ENCODE results near the gene ANO7.

Gene ANO7

DNA sequence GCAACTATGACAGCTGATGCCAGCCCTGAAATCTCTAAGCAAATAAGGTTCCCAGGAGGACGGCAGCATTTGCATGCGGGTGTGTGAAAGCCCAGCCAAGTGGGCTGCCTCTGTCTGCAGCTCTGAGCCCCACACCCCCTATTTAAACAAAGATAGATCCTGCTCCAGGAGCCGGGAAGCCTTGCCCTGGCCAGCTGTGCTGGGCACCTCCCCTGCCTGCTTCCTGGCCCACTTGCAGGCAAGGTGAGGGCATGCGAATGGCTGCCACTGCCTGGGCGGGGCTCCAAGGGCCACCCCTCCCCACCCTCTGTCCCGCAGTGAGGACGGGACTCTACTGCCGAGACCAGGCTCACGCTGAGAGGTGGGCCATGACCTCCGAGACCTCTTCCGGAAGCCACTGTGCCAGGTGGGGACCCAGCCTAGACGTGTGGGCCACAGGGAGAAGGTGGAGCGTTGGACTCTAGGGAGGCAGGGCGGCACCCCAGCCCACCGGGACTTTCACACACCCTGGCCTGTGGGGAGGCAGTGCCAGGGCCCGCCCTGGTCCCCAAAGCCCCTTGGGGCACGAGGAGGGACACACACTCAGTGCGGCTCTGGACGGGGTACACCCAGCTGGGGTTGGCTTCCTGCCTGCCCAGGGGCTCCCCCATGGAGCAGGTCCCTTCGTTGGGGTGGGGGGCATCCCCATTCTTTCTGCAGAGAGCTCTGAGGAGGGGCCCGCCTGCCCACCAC, at the start of gene ANO7:
TSS of gene ANO7 (plus strand) at position 317 of the 732 bp plus-strand sequence. CDS start 1,387 bp downstream, outside the sequence.
- H3K36me3 Mint-ChIP-seq (ENCODE audit: low read depth), result no peaks in the 10 kb centered on the region
- TF ChIP-seq, protein P1, sequence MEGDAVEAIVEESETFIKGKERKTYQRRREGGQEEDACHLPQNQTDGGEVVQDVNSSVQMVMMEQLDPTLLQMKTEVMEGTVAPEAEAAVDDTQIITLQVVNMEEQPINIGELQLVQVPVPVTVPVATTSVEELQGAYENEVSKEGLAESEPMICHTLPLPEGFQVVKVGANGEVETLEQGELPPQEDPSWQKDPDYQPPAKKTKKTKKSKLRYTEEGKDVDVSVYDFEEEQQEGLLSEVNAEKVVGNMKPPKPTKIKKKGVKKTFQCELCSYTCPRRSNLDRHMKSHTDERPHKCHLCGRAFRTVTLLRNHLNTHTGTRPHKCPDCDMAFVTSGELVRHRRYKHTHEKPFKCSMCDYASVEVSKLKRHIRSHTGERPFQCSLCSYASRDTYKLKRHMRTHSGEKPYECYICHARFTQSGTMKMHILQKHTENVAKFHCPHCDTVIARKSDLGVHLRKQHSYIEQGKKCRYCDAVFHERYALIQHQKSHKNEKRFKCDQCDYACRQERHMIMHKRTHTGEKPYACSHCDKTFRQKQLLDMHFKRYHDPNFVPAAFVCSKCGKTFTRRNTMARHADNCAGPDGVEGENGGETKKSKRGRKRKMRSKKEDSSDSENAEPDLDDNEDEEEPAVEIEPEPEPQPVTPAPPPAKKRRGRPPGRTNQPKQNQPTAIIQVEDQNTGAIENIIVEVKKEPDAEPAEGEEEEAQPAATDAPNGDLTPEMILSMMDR (IDR thresholded peaks at IDR 0.05; ENCODE audit: unreplicated experiment in 3 of 3), result no peak
- no peaks in the 10 kb centered on the region for H3K27me3 Mint-ChIP-seq (ENCODE audit: low read depth)

GRCh38 chr2:241139531-241140444, 48.7 kb upstream of the ANO7 start:
- TF ChIP-seq, protein P1 (IDR thresholded peaks at IDR 0.05; ENCODE audit: unreplicated experiment in 3 of 3), result no peak
- H3K27me3 Mint-ChIP-seq (ENCODE audit: low read depth), result peaks cover 4% of the 10 kb centered on the region
- no peaks in the 10 kb centered on the region for H3K4me1 Mint-ChIP-seq
- no peak overlapping the region for H3K4me3 Mint-ChIP-seq
- no peak overlapping the region for H3K27ac Mint-ChIP-seq
- no peaks in the 10 kb centered on the region for H3K9me3 Mint-ChIP-seq
- peaks cover 12% of the 10 kb centered on the region for H3K36me3 Mint-ChIP-seq (ENCODE audit: low read depth)

More for the DNA sequence above, at the start of gene ANO7:
- Mint-ChIP-seq H3K4me3 (no peak within 1 kb of the TSS), H3K9me3 (no peaks in the 10 kb centered on the region), H3K27ac (no peak within 1 kb of the TSS), H3K4me1 (no peaks in the 10 kb centered on the region)

- H3K9me3 Mint-ChIP-seq, result no peaks in the 10 kb centered on the region
- TF ChIP-seq, protein P1 (IDR thresholded peaks at IDR 0.05; ENCODE audit: unreplicated experiment in 3 of 3), result no peak
- H3K27ac Mint-ChIP-seq, result no peak overlapping the region
- H3K4me1 Mint-ChIP-seq, result no peaks in the 10 kb centered on the region
- H3K36me3 Mint-ChIP-seq (ENCODE audit: low read depth), result peaks cover 12% of the 10 kb centered on the region
- H3K27me3 Mint-ChIP-seq (ENCODE audit: low read depth), result peaks cover 4% of the 10 kb centered on the region
- no peak overlapping the region for H3K4me3 Mint-ChIP-seq
Measured at GRCh38 chr2:241140445-241140840, 48.0 kb upstream of the ANO7 start.

DNA sequence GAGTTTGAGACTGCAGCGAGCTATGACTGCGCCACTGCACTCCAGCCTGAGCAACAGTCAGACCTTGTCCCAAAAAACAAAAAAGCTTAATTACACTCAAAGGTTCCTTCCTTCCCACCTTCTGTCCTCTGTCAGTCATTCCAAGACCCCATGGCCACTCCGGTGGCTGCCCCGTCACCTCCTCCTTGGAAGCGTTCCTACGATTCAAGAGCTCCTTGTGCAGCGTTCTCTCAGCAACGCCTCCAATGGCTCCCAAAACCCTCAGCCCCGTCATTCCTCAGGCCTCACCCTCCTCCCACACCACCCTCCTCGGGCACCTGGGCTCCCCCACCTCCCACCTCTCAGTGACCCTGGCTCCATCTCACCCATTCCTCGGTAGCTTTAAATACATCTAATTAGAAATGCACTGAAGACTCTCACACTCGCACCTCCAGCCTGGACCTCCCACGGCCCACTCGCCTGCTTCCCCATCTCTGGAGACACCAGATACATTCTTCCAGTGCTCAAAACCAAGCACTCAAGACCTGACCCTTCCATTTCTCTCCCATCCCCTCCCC, 47.2 kb upstream of the ANO7 start:
- H3K4me3 Mint-ChIP-seq, result no peak overlapping the region

DNA sequence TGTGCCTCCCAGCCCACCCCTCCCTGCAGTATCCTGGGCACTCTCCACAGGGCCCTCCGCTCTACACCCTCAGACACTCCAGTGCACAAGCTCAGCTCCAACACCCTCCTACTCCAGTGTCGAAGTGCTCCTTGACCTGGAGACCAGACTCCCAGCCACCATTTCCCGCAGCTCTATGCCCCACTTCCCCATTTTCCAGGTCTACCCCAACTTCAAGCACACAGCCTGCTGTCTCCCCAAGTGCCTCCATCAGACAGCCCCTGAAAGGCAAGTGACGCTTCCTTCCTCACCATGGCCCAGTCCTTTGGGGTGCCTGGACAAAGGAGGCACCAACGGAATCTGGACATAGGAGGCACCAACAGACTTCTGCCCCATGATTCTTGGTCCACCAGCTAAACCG, 46.4 kb upstream of the ANO7 start:
- Mint-ChIP-seq H3K36me3 (ENCODE audit: low read depth) (peaks cover 12% of the 10 kb centered on the region), H3K4me1 (no peaks in the 10 kb centered on the region), H3K27me3 (ENCODE audit: low read depth) (peaks cover 4% of the 10 kb centered on the region), H3K9me3 (no peaks in the 10 kb centered on the region), H3K4me3 (no peak overlapping the region), H3K27ac (no peak overlapping the region)
- TF ChIP-seq, protein P1 (IDR thresholded peaks at IDR 0.05; ENCODE audit: unreplicated experiment in 3 of 3), result no peak

More for the DNA sequence above, 47.2 kb upstream of the ANO7 start:
- TF ChIP-seq, protein P1 (IDR thresholded peaks at IDR 0.05; ENCODE audit: unreplicated experiment in 3 of 3), result no peak
- Mint-ChIP-seq H3K36me3 (ENCODE audit: low read depth) (peaks cover 12% of the 10 kb centered on the region), H3K9me3 (no peaks in the 10 kb centered on the region), H3K27me3 (ENCODE audit: low read depth) (peaks cover 4% of the 10 kb centered on the region), H3K27ac (no peak overlapping the region), H3K4me1 (no peaks in the 10 kb centered on the region)

Data from nephron (organoid).